Gastrocnemius medialis (tissue), 4 donors: ENCODE data around the gene ATP9A. TPM values are rescaled to one million over a fixed set of nuclear protein-coding genes. Genes with fewer than 3 reads are reported as not detected.

Source experiments
- ATAC-seq, 2 donors: fragments of 150-250 bp; one replicate each; pipeline ENCODE4 v1.9.1; 2016
- DNase-seq, 2 donors: peaks; one replicate each; pipeline ENCODE4 v3.0.0-alpha.2; 2019
- H3K27ac ChIP-seq, 4 donors: fragments of 200-600 bp; sonication (generic); 1 replicate in 1 of 4; 2 replicates in 3 of 4; pipeline ENCODE4 v1.5.1; 2016 to 2018; ENCODE audit warnings: mild to moderate bottlenecking in 2 of 4, moderate library complexity in 1 of 4
- H3K27me3 ChIP-seq, 3 donors: fragments of 200-600 bp; sonication (generic) in 2 of 3; 1 replicate in 1 of 3; 2 replicates in 2 of 3; pipeline versions ENCODE4 v1.5.1 to v1.6.0; 2016 to 2019; ENCODE audit warnings: mild to moderate bottlenecking in 1 of 3, moderate library complexity in 1 of 3
- H3K36me3 ChIP-seq, 2 donors: fragments of 200-600 bp; sonication (generic) in 1 of 2; one replicate each; pipeline ENCODE4 v1.5.1; 2017 to 2018
- H3K4me1 ChIP-seq, 2 donors: fragments of 200-600 bp; sonication (generic) in 1 of 2; one replicate each; pipeline ENCODE4 v1.5.1; 2016 to 2017; ENCODE audit warnings: mild to moderate bottlenecking in 2 of 2
- H3K4me3 ChIP-seq, 4 donors: fragments of 200-600 bp; sonication (generic) in 3 of 4; 1 replicate in 1 of 4; 2 replicates in 3 of 4; pipeline ENCODE4 v1.5.1; 2016 to 2019; ENCODE audit warnings: mild to moderate bottlenecking in 2 of 4
- H3K9me3 ChIP-seq, 3 donors: fragments of 200-600 bp; sonication (generic) in 2 of 3; 1 replicate in 1 of 3; 2 replicates in 2 of 3; pipeline ENCODE4 v1.5.1; 2016 to 2019
- CTCF ChIP-seq, 5 experiments: fragments of 450-650 bp in 3 of 5; fragments of 200-600 bp in 2 of 5; sonication (generic) in 2 of 5; IDR thresholded peaks in 4 of 5; conservative IDR thresholded peaks in 1 of 5; 1 replicate in 4 of 5; 2 replicates in 1 of 5; pipeline ENCODE4 v1.5.1; 2016 to 2019; ENCODE audit warnings: antibody characterized with exemption in 5 of 5, mild to moderate bottlenecking in 3 of 5, moderate library complexity in 3 of 5
- POLR2A ChIP-seq, 2 donors: fragments of 450-650 bp; IDR thresholded peaks; one replicate each; pipeline ENCODE4 v1.6.1; 2017; ENCODE audit warnings: antibody characterized with exemption in 2 of 2, mild to moderate bottlenecking in 2 of 2, moderate library complexity in 2 of 2
- in situ Hi-C, 4 donors: fragments of 200-750 bp; cut with MboI; loops; one replicate each; pipeline versions ENCODE4 v1.15.0 to v1.8.0; 2017; ENCODE audit warnings: low sequenced_read_pairs in 4 of 4
- intact Hi-C: fragments of 100-400 bp; cut with DNase I; formaldehyde crosslinking; loops from one replicate; pipeline ENCODE4 v1.15.1; 2023; ENCODE audit warnings: low total_unique reads
- total RNA-seq, 4 donors: library from RNA; depleted of rRNA; stranded (reverse); fragments of >200 nt; gene quantifications; one replicate each; pipeline versions ENCODE4 v1.1.0 to v1.2.3, GENCODE V29; 2016

The ATP9A gene
- total RNA-seq, 4 donors from 2014 or later: 11.8 to 34.8 (median 20.8) TPM

- Histone ChIP-seq H3K36me3 (no peaks in the 10 kb centered on the region), H3K27ac (no peak overlapping the region), H3K9me3 (no peaks in the 10 kb centered on the region), H3K27me3 (no peaks in the 10 kb centered on the region), H3K4me1 (no peaks in the 10 kb centered on the region), H3K4me3 (no peak overlapping the region)
- DNase-seq: no peak
- in situ Hi-C loops: no loop called here
- TF ChIP-seq POLR2A (IDR thresholded peaks at IDR 0.05): no peak
- TF ChIP-seq CTCF (IDR thresholded peaks at IDR 0.05 in 4 of 5, conservative IDR thresholded peaks at IDR 0.05 in 1 of 5): no peak
- intact Hi-C loops: no loop called here
- no peak for ATAC-seq
These were observed 43.4 kb upstream of the ATP9A start for GRCh38 chr20:51811514-51812128.

GRCh38 chr20:51811042-51811355, 42.8 kb upstream of the ATP9A start:
- Histone ChIP-seq H3K36me3 (no peaks in the 10 kb centered on the region), H3K9me3 (no peaks in the 10 kb centered on the region), H3K4me1 (no peaks in the 10 kb centered on the region), H3K27me3 (no peaks in the 10 kb centered on the region), H3K27ac (no peak overlapping the region), H3K4me3 (no peak overlapping the region)
- TF ChIP-seq POLR2A (IDR thresholded peaks at IDR 0.05) (no peak), CTCF (IDR thresholded peaks at IDR 0.05 in 4 of 5, conservative IDR thresholded peaks at IDR 0.05 in 1 of 5) (no peak)
- no peak for ATAC-seq
- DNase-seq: no peak
- intact Hi-C loops (no loop called here), in situ Hi-C loops (no loop called here)

- Histone ChIP-seq H3K4me1 (no peaks in the 10 kb centered on the region), H3K4me3 (no peak overlapping the region), H3K9me3 (no peaks in the 10 kb centered on the region), H3K27me3 (no peaks in the 10 kb centered on the region), H3K27ac (no peak overlapping the region), H3K36me3 (no peaks in the 10 kb centered on the region)
- ATAC-seq (no peak), DNase-seq (no peak)
- in situ Hi-C loops: no loop called here
- intact Hi-C loops: no loop called here
- TF ChIP-seq CTCF (IDR thresholded peaks at IDR 0.05 in 4 of 5, conservative IDR thresholded peaks at IDR 0.05 in 1 of 5) (no peak), POLR2A (IDR thresholded peaks at IDR 0.05) (no peak)
These were observed 42.2 kb upstream of the ATP9A start for GRCh38 chr20:51810155-51811041.

- intact Hi-C loops: loop anchor here (10.0 kb wide), 1 partner anchor 277 kb away; no protein-coding TSS in a partner anchor
- DNase-seq: no peak
- TF ChIP-seq POLR2A (IDR thresholded peaks at IDR 0.05): no peak
- TF ChIP-seq CTCF (IDR thresholded peaks at IDR 0.05 in 4 of 5, conservative IDR thresholded peaks at IDR 0.05 in 1 of 5): no peak
- no peak for ATAC-seq
- Histone ChIP-seq H3K9me3 (no peaks in the 10 kb centered on the region), H3K4me3 (no peak overlapping the region), H3K27ac (no peak overlapping the region), H3K36me3 (no peaks in the 10 kb centered on the region), H3K4me1 (no peaks in the 10 kb centered on the region), H3K27me3 (no peaks in the 10 kb centered on the region)
- in situ Hi-C loops: no loop called here
These were observed 39.6 kb upstream of the ATP9A start for GRCh38 chr20:51807720-51808250.
